Retinal pigment epithelial cell (primary cell): Measurements from ENCODE around the gene CNGA3.

Experiments
- DNase-seq: peaks from one replicate; pipeline ENCODE4 v3.0.0-alpha.2; 2010; ENCODE audit warnings: low read depth
- H3K4me3 ChIP-seq: 2 replicates; pipeline ENCODE4 v1.5.1; 2011; ENCODE audit warnings: mild to moderate bottlenecking, low read length, control low read depth, moderate library complexity
- CTCF ChIP-seq: conservative IDR thresholded peaks from 2 replicates; pipeline ENCODE4 v1.5.1; 2011; ENCODE audit warnings: low read depth, low read length, control low read depth, inconsistent platforms

The CNGA3 gene

GRCh38 chr2:98372121-98372520 is 25.9 kb downstream of the CNGA3 start:
- H3K4me3 ChIP-seq, result no peak overlapping the region
- no peak for TF ChIP-seq CTCF
- DNase-seq, result no peak

- H3K4me3 ChIP-seq, result no peak overlapping the region
- TF ChIP-seq CTCF, result no peak
- DNase-seq, result no peak
Measured at GRCh38 chr2:98372579-98372978, 26.3 kb downstream of the CNGA3 start.

GRCh38 chr2:98374286-98374685 is 28.0 kb downstream of the CNGA3 start:
- no peak for DNase-seq
- TF ChIP-seq CTCF, result no peak
- no peak overlapping the region for H3K4me3 ChIP-seq

GRCh38 chr2:98374958-98375570 is 28.8 kb downstream of the CNGA3 start:
- DNase-seq, result no peak
- no peak overlapping the region for H3K4me3 ChIP-seq
- TF ChIP-seq CTCF, result no peak

- TF ChIP-seq CTCF, result no peak
- peak; percentile 52 for DNase-seq
- no peak overlapping the region for H3K4me3 ChIP-seq
Measured at GRCh38 chr2:98376301-98376910, 30.1 kb downstream of the CNGA3 start.

- no peak overlapping the region for H3K4me3 ChIP-seq
- DNase-seq, result no peak
- no peak for TF ChIP-seq CTCF
Measured at GRCh38 chr2:98376996-98377395, 30.7 kb downstream of the CNGA3 start.

GRCh38 chr2:98377544-98377943 is 31.3 kb downstream of the CNGA3 start:
- no peak overlapping the region for H3K4me3 ChIP-seq
- no peak for DNase-seq
- TF ChIP-seq CTCF, result no peak
